ENCODE results near the gene NRTN.
"Not testable (repeated sequence)": the region's sequence is repeated elsewhere in the genome, so short reads cannot be mapped to it uniquely, and the experiment has no call there.

The NRTN gene

GRCh38 chr19:5804516-5805461 lies at the start of gene NRTN:
NRTN (plus strand) TSS chr19:5805067; CDS start chr19:5824166, 19,099 bp downstream.
- DNase-seq: peak; percentile 78

GRCh38 chr19:5762608-5763217 lies 42.2 kb upstream of the NRTN start:
- DNase-seq: no peak

GRCh38 chr19:5765220-5765619 lies 39.6 kb upstream of the NRTN start:
- no peak for DNase-seq

- no peak for DNase-seq
Measured at GRCh38 chr19:5767949-5768348, 36.9 kb upstream of the NRTN start.

GRCh38 chr19:5772416-5772815 lies 32.5 kb upstream of the NRTN start:
- no peak for DNase-seq

- DNase-seq: no peak
Measured at GRCh38 chr19:5773276-5773675, 31.6 kb upstream of the NRTN start.

GRCh38 chr19:5774921-5775320 lies 29.9 kb upstream of the NRTN start:
- DNase-seq: no peak

GRCh38 chr19:5775668-5776309 lies 29.1 kb upstream of the NRTN start:
- DNase-seq: no peak

- DNase-seq: no peak
Measured at GRCh38 chr19:5778402-5778801, 26.5 kb upstream of the NRTN start.

GRCh38 chr19:5780916-5781315 lies 24.0 kb upstream of the NRTN start:
- not testable (repeated sequence) for DNase-seq

- DNase-seq: no peak
Measured at GRCh38 chr19:5782322-5782721, 22.5 kb upstream of the NRTN start.

- no peak for DNase-seq
Measured at GRCh38 chr19:5782945-5783919, 21.6 kb upstream of the NRTN start.

- no peak for DNase-seq
Measured at GRCh38 chr19:5784581-5785147, 20.2 kb upstream of the NRTN start, which contains the start of gene PRR22. PRR22 (minus strand) TSS chr19:5784746; CDS start chr19:5784660, 86 bp downstream.

- no peak for DNase-seq
Measured at GRCh38 chr19:5785423-5785822, 19.4 kb upstream of the NRTN start.

GRCh38 chr19:5786593-5787408 lies 18.1 kb upstream of the NRTN start:
- DNase-seq: no peak

GRCh38 chr19:5787409-5788182 lies 17.3 kb upstream of the NRTN start:
- no peak for DNase-seq

GRCh38 chr19:5788422-5788821 lies 16.4 kb upstream of the NRTN start:
- no peak for DNase-seq

- no peak for DNase-seq
Measured at GRCh38 chr19:5789351-5789761, 15.5 kb upstream of the NRTN start.

- DNase-seq: no peak
Measured at GRCh38 chr19:5789886-5790558, 14.8 kb upstream of the NRTN start.
